Measurements from ENCODE around the gene LRRN3.
A peak's percentile ranks its signal among the peaks of the same experiment; 100 is the strongest.

LRRN3 gene

GRCh38 chr7:111107579-111107978 lies 16.7 kb downstream of the LRRN3 start:
- DNase-seq = no peak

GRCh38 chr7:111108000-111108399 lies 17.1 kb downstream of the LRRN3 start:
- no peak for DNase-seq

- no peak for DNase-seq
Observed at GRCh38 chr7:111108496-111108895, 17.6 kb downstream of the LRRN3 start.

- DNase-seq = peak; percentile 55
Observed at GRCh38 chr7:111112439-111112838, 21.5 kb downstream of the LRRN3 start.

GRCh38 chr7:111113263-111114017 lies 22.5 kb downstream of the LRRN3 start:
- DNase-seq = peak; percentile 49

GRCh38 chr7:111115966-111116365 lies 25.0 kb downstream of the LRRN3 start:
- DNase-seq = no peak

- peak; percentile 39 for DNase-seq
Observed at GRCh38 chr7:111126987-111127386, 36.1 kb downstream of the LRRN3 start.

GRCh38 chr7:111129435-111129834 lies 38.5 kb downstream of the LRRN3 start:
- no peak for DNase-seq

- no peak for DNase-seq
Observed at GRCh38 chr7:111132833-111133232, 41.9 kb downstream of the LRRN3 start.

- peak; percentile 38 for DNase-seq
Observed at GRCh38 chr7:111137296-111138192, 46.6 kb downstream of the LRRN3 start.

GRCh38 chr7:111138193-111138569 lies 47.3 kb downstream of the LRRN3 start:
- peak; percentile 86 for DNase-seq

- no peak for DNase-seq
Observed at GRCh38 chr7:111138586-111138985, 47.7 kb downstream of the LRRN3 start.

GRCh38 chr7:111140091-111140865 lies 49.4 kb downstream of the LRRN3 start:
- no peak for DNase-seq

- DNase-seq = no peak
Observed at GRCh38 chr7:111145472-111145871, 54.5 kb downstream of the LRRN3 start.

- peak; percentile 17 for DNase-seq
Observed at GRCh38 chr7:111146136-111146535, 55.2 kb downstream of the LRRN3 start.

GRCh38 chr7:111147708-111148533 lies 57.0 kb downstream of the LRRN3 start:
- DNase-seq = no peak

GRCh38 chr7:111150709-111151108 lies 59.8 kb downstream of the LRRN3 start:
- DNase-seq = no peak

- DNase-seq = peak; percentile 59
Observed at GRCh38 chr7:111159426-111159825, 68.5 kb downstream of the LRRN3 start.

- no peak for DNase-seq
Observed at GRCh38 chr7:111160297-111160696, 69.4 kb downstream of the LRRN3 start.

- no peak for DNase-seq
Observed at GRCh38 chr7:111162692-111163091, 71.8 kb downstream of the LRRN3 start.

- DNase-seq = no peak
Observed at GRCh38 chr7:111164442-111164841, 73.5 kb downstream of the LRRN3 start.

- DNase-seq = peak; percentile 53
Observed at GRCh38 chr7:111168182-111168581, 77.3 kb downstream of the LRRN3 start.
